Measurements from ENCODE around the gene TFR2. TPM values are rescaled to one million over a fixed set of nuclear protein-coding genes. Genes with fewer than 3 reads are reported as not detected.
A peak's percentile ranks its signal among the peaks of the same experiment; 100 is the strongest.

Gene TFR2
- total RNA-seq, 4 donors from 2014 or later = 1.6 to 2.5 TPM; not detected in 2

DNA sequence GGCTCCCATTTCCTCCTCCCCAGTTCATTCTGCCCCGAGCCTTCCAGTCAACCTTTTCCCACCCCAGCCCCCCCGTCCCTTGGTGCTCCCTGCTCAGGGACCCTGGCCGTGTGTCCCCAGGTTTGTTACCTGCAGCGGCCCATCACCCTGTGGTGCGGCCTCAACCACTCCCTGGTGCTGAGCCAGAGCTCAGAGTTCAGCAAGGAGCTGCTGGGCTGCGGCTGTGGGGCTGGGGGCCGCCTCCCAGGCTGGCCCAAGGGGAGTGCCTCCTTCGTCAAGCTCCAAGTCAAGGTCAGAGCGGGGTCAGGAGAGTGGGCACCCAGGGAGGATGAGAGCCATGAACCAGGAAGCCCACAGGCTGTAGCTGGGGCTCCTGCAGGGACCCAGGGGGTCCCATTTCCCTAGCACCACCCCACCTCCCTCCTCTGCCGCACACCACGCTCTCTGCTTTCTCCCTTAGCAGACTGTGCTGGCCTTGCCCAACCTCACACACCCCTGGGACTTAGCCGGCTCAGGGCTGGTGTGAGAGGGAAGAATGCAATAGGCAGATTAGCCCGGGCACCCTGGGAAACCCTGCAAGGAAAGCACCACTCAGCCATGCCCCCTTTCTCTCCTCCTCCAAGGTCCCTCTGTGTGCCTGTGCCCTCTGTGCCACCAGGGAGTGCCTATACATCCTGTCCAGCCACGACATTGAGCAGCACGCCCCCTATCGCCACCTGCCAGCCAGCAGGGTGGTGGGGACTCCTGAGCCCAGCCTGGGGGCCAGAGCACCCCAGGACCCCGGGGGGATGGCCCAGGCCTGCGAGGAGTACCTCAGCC is 41.2 kb downstream of the TFR2 start:
- H3K27me3 ChIP-seq = no peaks in the 10 kb centered on the region
- no peaks in the 10 kb centered on the region for H3K36me3 ChIP-seq
- H3K4me1 ChIP-seq = peaks cover 0 to 29% (median 2%) of the 10 kb centered on the region in 4 donors
- H3K27ac ChIP-seq = no peak overlapping the region
- no peak for TF ChIP-seq POLR2A (IDR thresholded peaks at IDR 0.05)
- TF ChIP-seq, protein P1, sequence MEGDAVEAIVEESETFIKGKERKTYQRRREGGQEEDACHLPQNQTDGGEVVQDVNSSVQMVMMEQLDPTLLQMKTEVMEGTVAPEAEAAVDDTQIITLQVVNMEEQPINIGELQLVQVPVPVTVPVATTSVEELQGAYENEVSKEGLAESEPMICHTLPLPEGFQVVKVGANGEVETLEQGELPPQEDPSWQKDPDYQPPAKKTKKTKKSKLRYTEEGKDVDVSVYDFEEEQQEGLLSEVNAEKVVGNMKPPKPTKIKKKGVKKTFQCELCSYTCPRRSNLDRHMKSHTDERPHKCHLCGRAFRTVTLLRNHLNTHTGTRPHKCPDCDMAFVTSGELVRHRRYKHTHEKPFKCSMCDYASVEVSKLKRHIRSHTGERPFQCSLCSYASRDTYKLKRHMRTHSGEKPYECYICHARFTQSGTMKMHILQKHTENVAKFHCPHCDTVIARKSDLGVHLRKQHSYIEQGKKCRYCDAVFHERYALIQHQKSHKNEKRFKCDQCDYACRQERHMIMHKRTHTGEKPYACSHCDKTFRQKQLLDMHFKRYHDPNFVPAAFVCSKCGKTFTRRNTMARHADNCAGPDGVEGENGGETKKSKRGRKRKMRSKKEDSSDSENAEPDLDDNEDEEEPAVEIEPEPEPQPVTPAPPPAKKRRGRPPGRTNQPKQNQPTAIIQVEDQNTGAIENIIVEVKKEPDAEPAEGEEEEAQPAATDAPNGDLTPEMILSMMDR (IDR thresholded peaks at IDR 0.05) = no peak
- DNase-seq = no peak
- no peak overlapping the region for H3K4me3 ChIP-seq
- no peaks in the 10 kb centered on the region for H3K9me3 ChIP-seq

DNA sequence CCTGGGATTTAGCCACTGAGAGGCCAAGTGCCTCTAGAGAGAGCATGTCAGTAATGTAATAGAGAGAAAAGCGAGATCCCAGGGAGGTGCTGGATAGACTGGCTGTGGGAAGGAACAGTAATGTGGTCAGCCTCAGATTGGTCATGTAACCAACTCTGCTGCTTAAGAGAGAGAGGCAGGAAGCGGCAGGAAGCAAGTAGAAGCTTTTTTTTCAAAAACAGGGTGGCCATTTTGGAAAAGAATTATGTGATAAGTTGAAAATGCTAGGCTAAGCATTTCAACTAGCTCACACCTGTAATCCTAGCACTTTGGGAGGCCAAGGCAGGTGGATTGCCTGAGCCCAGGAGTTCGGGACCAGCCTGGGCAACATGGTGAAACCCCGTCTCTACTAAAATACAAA is 42.9 kb downstream of the TFR2 start:
- H3K4me1 ChIP-seq = peaks cover 0 to 14% (median 0%) of the 10 kb centered on the region in 4 donors
- DNase-seq = no peak
- H3K27ac ChIP-seq = no peak overlapping the region
- H3K27me3 ChIP-seq = no peaks in the 10 kb centered on the region
- no peak overlapping the region for H3K4me3 ChIP-seq
- no peaks in the 10 kb centered on the region for H3K36me3 ChIP-seq
- TF ChIP-seq, protein P1 (IDR thresholded peaks at IDR 0.05) = no peak
- H3K9me3 ChIP-seq = no peaks in the 10 kb centered on the region

DNA sequence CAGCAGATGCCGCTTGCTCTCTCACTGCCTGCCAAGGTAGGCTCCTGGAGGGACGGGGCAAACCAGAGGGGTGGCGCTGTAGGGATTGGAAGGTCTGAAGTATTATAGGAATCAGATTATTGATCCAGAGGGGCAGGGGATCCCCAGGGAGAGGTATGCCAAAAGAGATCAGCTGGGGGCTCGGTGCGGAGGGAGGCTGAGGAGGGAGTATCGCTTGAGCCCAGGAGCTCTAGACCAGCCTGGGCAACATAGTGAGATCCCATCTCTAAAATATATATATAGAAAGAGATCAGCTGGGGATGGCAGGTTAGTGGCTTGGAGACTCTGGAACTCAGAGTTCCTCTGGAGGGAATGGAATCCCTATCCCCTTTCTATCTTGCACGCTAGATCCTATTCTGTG is 46.2 kb downstream of the TFR2 start:
- no peaks in the 10 kb centered on the region for H3K9me3 ChIP-seq
- no peak overlapping the region for H3K27ac ChIP-seq
- H3K36me3 ChIP-seq = no peaks in the 10 kb centered on the region
- no peaks in the 10 kb centered on the region for H3K27me3 ChIP-seq
- TF ChIP-seq, protein P1 (IDR thresholded peaks at IDR 0.05) = no peak
- no peak for TF ChIP-seq POLR2A (IDR thresholded peaks at IDR 0.05)
- DNase-seq = no peak
- H3K4me1 ChIP-seq = no peaks in the 10 kb centered on the region
- no peak overlapping the region for H3K4me3 ChIP-seq

DNA sequence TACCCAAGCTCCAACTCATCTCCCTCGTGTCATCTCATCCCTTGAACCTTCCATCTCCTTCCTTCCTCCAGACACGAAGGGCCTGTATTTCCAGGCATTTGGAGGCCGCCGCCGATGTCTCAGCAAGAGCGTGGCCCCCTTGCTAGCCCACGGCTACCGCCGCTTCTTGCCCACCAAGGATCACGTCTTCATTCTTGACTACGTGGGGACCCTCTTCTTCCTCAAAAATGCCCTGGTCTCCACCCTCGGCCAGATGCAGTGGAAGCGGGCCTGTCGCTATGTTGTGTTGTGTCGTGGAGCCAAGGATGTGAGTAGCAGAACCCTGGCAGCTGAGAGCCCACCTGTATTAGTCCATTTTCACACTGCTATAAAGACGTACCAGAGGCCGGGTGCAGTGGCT is 49.8 kb downstream of the TFR2 start:
- Histone ChIP-seq H3K27ac (no peak overlapping the region), H3K27me3 (no peaks in the 10 kb centered on the region), H3K4me3 (no peak overlapping the region), H3K9me3 (no peaks in the 10 kb centered on the region), H3K4me1 (peaks cover 0 to 4% (median 0%) of the 10 kb centered on the region in 4 donors), H3K36me3 (no peaks in the 10 kb centered on the region)
- TF ChIP-seq POLR2A (IDR thresholded peaks at IDR 0.05) = no peak
- TF ChIP-seq, protein P1 (IDR thresholded peaks at IDR 0.05) = no peak
- no peak for DNase-seq

DNA sequence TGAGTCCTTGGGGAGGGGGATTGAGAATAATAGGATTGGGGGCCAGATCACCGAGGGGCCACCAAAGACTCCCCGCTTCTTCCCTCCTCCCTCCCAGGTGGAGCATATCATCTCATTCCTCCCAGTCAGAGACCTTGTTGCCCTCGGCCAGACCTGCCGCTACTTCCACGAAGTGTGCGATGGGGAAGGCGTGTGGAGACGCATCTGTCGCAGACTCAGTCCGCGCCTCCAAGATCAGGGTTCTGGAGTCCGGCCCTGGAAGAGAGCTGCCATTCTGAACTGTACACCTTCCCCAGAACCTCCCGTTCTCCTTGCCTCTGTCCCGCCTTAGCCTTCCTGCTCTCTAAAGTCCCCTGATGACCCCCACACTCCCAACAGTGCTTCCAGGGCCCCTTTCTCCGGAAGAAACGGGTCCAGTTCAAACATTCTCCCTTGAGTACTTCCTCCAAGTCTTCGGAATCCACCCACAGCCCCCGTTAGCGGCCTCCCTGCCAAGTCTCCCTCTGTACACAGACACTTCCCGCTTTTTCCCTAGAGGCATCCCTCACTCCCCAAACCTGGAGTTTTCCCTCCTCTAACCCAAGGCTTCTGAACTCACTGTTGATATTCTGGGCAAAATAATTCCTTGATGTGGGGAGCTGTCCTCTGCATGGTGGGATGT is 51.1 kb downstream of the TFR2 start:
- no peaks in the 10 kb centered on the region for H3K27me3 ChIP-seq
- no peaks in the 10 kb centered on the region for H3K9me3 ChIP-seq
- no peaks in the 10 kb centered on the region for H3K36me3 ChIP-seq
- H3K27ac ChIP-seq = peak overlapping the region in 2 of 4 donors; percentile 2 to 15
- DNase-seq = no peak
- TF ChIP-seq POLR2A (IDR thresholded peaks at IDR 0.05) = no peak
- TF ChIP-seq, protein P1 (IDR thresholded peaks at IDR 0.05) = no peak
- H3K4me1 ChIP-seq = peaks cover 0 to 4% (median 0%) of the 10 kb centered on the region in 4 donors
- peak overlapping the region in 1 of 4 donors; percentile 1 for H3K4me3 ChIP-seq

Data from Peyer's patch (tissue), 4 donors.